CD14-positive monocyte (primary cell): ENCODE results near the gene SMG6. TPM values are rescaled to one million over a fixed set of nuclear protein-coding genes. Genes with fewer than 3 reads are reported as not detected.

Source experiments
- DNase-seq, 3 donors: peaks; one replicate each; pipeline ENCODE4 v3.0.0-alpha.2; 2011 to 2022
- H2AFZ ChIP-seq: 2 replicates; pipeline ENCODE4 v1.6.0; 2012; ENCODE audit warnings: mild to moderate bottlenecking, low read depth, low read length, inconsistent platforms; ENCODE audit not compliant: insufficient read depth, poor library complexity, severe bottlenecking
- H3K27ac ChIP-seq, 2 donors: 1 replicate in 1 of 2; 2 replicates in 1 of 2; pipeline ENCODE4 v1.5.1; 2012 to 2013; ENCODE audit warnings: low read length in 2 of 2, control low read depth in 1 of 2, inconsistent platforms in 1 of 2, low read depth in 1 of 2, mild to moderate bottlenecking in 1 of 2
- H3K27me3 ChIP-seq, 2 donors: one replicate each; pipeline versions ENCODE4 v1.6.0 to v1.6.1; 2011 to 2013; ENCODE audit warnings: low read length in 2 of 2; ENCODE audit not compliant: control insufficient read depth in 2 of 2, insufficient read depth in 2 of 2
- H3K36me3 ChIP-seq, 2 donors: replicated peaks in 1 of 2; 1 replicate in 1 of 2; 2 replicates in 1 of 2; pipeline versions ENCODE4 v1.5.1 to v1.6.1; 2012 to 2013; ENCODE audit warnings: low read length in 2 of 2, control low read depth in 1 of 2, inconsistent platforms in 1 of 2, mild to moderate bottlenecking in 1 of 2; ENCODE audit not compliant: insufficient read depth in 2 of 2, control insufficient read depth in 1 of 2
- H3K4me1 ChIP-seq, 2 donors: 1 replicate in 1 of 2; 2 replicates in 1 of 2; pipeline versions ENCODE4 v1.5.1 to v1.6.1; 2012 to 2013; ENCODE audit warnings: low read length in 2 of 2, control low read depth in 1 of 2, inconsistent platforms in 1 of 2, mild to moderate bottlenecking in 1 of 2, moderate library complexity in 1 of 2; ENCODE audit not compliant: insufficient read depth in 2 of 2, control insufficient read depth in 1 of 2
- H3K4me2 ChIP-seq: replicated peaks from 2 replicates; pipeline ENCODE3; 2012; ENCODE audit warnings: low read length, moderate library complexity, mild to moderate bottlenecking; ENCODE audit not compliant: poor library complexity, severe bottlenecking; ENCODE audit errors: extremely low read depth
- H3K4me3 ChIP-seq, 3 experiments: fragments of 200-600 bp in 1 of 3; sonication (generic) in 1 of 3; replicated peaks in 1 of 3; 1 replicate in 2 of 3; 2 replicates in 1 of 3; pipeline ENCODE4 v1.5.1; 2011 to 2013; ENCODE audit warnings: low read length in 3 of 3, mild to moderate bottlenecking in 3 of 3, control low read depth in 2 of 3, low read depth in 2 of 3, inconsistent platforms in 1 of 3, moderate library complexity in 1 of 3
- H3K79me2 ChIP-seq: 2 replicates; pipeline ENCODE4 v1.6.0; 2012; ENCODE audit warnings: mild to moderate bottlenecking, control low read depth, inconsistent platforms, low read length, moderate library complexity; ENCODE audit not compliant: insufficient read depth
- H3K9ac ChIP-seq: 2 replicates; pipeline ENCODE4 v1.6.0; 2017; ENCODE audit warnings: low read length, mild to moderate bottlenecking; ENCODE audit not compliant: insufficient read depth, poor library complexity, severe bottlenecking
- H3K9me3 ChIP-seq, 2 donors: replicated peaks in 1 of 2; 1 replicate in 1 of 2; 2 replicates in 1 of 2; pipeline versions ENCODE4 v1.5.1 to v1.6.1; 2012 to 2013; ENCODE audit warnings: low read length in 2 of 2, control low read depth in 1 of 2; ENCODE audit not compliant: control insufficient read depth in 1 of 2, insufficient read depth in 1 of 2
- H4K20me1 ChIP-seq: 2 replicates; pipeline ENCODE4 v1.6.0; 2012; ENCODE audit warnings: mild to moderate bottlenecking, low read length, control low read depth, moderate library complexity; ENCODE audit not compliant: insufficient read depth
- H3K27ac Mint-ChIP-seq, 7 donors: one replicate each; pipeline ENCODE4 v1.8.0; 2020; ENCODE audit warnings: mild to moderate bottlenecking in 7 of 7, mixed read lengths in 7 of 7, moderate library complexity in 6 of 7, inconsistent platforms in 2 of 7
- H3K27me3 Mint-ChIP-seq, 3 donors: one replicate each; pipeline ENCODE4 v1.8.0; 2021 to 2022; ENCODE audit warnings: low read depth in 3 of 3, mild to moderate bottlenecking in 3 of 3, mixed read lengths in 3 of 3, moderate library complexity in 3 of 3, inconsistent platforms in 1 of 3
- H3K36me3 Mint-ChIP-seq, 2 donors: one replicate each; pipeline ENCODE4 v1.8.0; 2020; ENCODE audit warnings: mixed read lengths in 2 of 2, inconsistent platforms in 1 of 2, mild to moderate bottlenecking in 1 of 2
- H3K4me1 Mint-ChIP-seq: one replicate; pipeline ENCODE4 v1.8.0; 2020; ENCODE audit warnings: mild to moderate bottlenecking, mixed read lengths
- H3K4me3 Mint-ChIP-seq, 2 donors: one replicate each; pipeline ENCODE4 v1.8.0; 2020; ENCODE audit warnings: mild to moderate bottlenecking in 2 of 2, mixed read lengths in 2 of 2, moderate library complexity in 1 of 2
- H3K9me3 Mint-ChIP-seq, 7 donors: one replicate each; pipeline ENCODE4 v1.8.0; 2020 to 2022; ENCODE audit warnings: mixed read lengths in 7 of 7, mild to moderate bottlenecking in 6 of 7, moderate library complexity in 6 of 7, inconsistent platforms in 2 of 7
- WGBS: methylation state at CpG from one replicate; pipeline ENCODE4 v1.1.5; 2013; ENCODE audit warnings: missing lambda C conversion rate; ENCODE audit not compliant: insufficient coverage; 5-methylcytosine and 5-hydroxymethylcytosine counted together
- intact Hi-C, 2 donors: fragments of 100-400 bp; cut with micrococcal nuclease; formaldehyde crosslinking; loops; one replicate each; pipeline versions ENCODE4 v1.15.0 to v1.15.1; 2023
- polyA plus RNA-seq, 3 donors: library from polyadenylated mRNA; depleted of rRNA in 1 of 3; unstranded in 2 of 3; stranded (reverse) in 1 of 3; fragments of 300-500 nt in 2 of 3; fragments of >200 nt in 1 of 3; fragmentation: Illumina TruSeq in 2 of 3; gene quantifications; 1 replicate in 2 of 3; 2 replicates in 1 of 3; pipeline ENCODE4 v1.2.3, GENCODE V29; 2012 to 2021
- TF ChIP-seq, protein P1 (sequence below): fragments of 200-600 bp; IDR thresholded peaks from one replicate; pipeline ENCODE4 v1.8.0; 2022; ENCODE audit warnings: antibody characterized with exemption, mild to moderate bottlenecking

Gene SMG6
- polyA plus RNA-seq, 3 donors, result 0.67 to 7.1 (median 1.1) TPM

DNA sequence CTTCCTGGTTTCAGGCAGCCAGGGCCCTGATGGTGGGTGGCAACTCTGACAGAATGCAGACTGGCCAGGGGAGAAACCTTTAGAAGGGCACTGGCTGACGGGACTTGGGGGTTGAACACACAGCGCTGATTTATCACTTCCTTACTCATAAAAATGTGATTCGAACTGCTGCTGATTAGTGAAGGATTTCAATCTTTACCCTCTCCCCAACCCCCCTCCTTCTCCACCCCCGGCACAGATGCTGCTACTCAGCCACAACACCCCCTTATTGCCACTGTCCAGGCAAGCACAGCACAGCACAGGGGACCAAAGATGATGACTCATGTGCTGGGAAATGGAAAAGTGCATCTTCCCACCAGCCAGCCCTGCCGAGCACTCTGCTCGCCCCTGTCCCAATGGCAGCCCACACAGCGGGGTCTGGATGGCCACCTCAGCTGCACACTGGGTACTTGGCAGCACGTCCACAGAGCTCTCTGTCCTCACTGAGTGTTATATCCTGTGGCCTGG lies 70.1 kb downstream of the SMG6 start:
- Mint-ChIP-seq H3K36me3 (peaks cover 59 to 67% of the 10 kb centered on the region in 2 donors), H3K4me1 (no peaks in the 10 kb centered on the region)
- peaks cover 15 to 65% of the 10 kb centered on the region in 2 donors for H3K36me3 ChIP-seq

DNA sequence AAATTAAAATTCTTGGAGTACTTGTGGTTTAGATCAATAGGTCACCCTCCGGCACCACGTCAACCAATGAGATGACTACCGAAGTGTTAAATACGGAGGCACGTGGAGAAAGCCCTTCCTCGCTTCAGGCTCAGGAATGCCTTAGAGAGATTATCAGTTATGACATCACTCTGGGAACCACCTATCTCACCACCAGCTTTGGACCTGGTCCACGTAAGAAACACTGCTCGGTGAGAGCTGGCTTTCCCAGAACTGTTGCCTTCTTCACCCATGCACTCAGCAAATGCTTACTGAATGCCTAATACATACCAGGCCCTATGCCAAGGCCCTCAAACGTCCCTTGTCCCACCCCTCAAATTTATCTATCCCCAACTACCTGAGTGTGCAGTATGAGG lies 71.3 kb downstream of the SMG6 start:
- Histone ChIP-seq H3K27ac (no peak overlapping the region), H3K36me3 (peaks cover 13 to 53% of the 10 kb centered on the region in 2 donors), H3K9ac (no peak overlapping the region), H4K20me1 (peaks cover 13% of the 10 kb centered on the region), H2AFZ (no peak overlapping the region), H3K4me2 (no peak overlapping the region), H3K4me3 (no peak overlapping the region), H3K79me2 (no peaks in the 10 kb centered on the region), H3K9me3 (no peaks in the 10 kb centered on the region), H3K4me1 (no peaks in the 10 kb centered on the region), H3K27me3 (no peaks in the 10 kb centered on the region)
- Mint-ChIP-seq H3K36me3 (peaks cover 55 to 64% of the 10 kb centered on the region in 2 donors), H3K4me1 (no peaks in the 10 kb centered on the region), H3K27ac (no peak overlapping the region), H3K4me3 (no peak overlapping the region), H3K27me3 (peaks cover 0 to 3% (median 0%) of the 10 kb centered on the region in 3 donors), H3K9me3 (no peaks in the 10 kb centered on the region)
- DNase-seq, result no peak
- intact Hi-C loops, result no loop called here
- 99% methylated on average over 8 of the region's 9 CpGs for WGBS
- TF ChIP-seq, protein P1, sequence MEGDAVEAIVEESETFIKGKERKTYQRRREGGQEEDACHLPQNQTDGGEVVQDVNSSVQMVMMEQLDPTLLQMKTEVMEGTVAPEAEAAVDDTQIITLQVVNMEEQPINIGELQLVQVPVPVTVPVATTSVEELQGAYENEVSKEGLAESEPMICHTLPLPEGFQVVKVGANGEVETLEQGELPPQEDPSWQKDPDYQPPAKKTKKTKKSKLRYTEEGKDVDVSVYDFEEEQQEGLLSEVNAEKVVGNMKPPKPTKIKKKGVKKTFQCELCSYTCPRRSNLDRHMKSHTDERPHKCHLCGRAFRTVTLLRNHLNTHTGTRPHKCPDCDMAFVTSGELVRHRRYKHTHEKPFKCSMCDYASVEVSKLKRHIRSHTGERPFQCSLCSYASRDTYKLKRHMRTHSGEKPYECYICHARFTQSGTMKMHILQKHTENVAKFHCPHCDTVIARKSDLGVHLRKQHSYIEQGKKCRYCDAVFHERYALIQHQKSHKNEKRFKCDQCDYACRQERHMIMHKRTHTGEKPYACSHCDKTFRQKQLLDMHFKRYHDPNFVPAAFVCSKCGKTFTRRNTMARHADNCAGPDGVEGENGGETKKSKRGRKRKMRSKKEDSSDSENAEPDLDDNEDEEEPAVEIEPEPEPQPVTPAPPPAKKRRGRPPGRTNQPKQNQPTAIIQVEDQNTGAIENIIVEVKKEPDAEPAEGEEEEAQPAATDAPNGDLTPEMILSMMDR, result no peak

More for the DNA sequence above, 70.1 kb downstream of the SMG6 start:
- Mint-ChIP-seq H3K9me3 (no peaks in the 10 kb centered on the region), H3K27ac (no peak overlapping the region), H3K4me3 (no peak overlapping the region), H3K27me3 (peaks cover 0 to 4% (median 0%) of the 10 kb centered on the region in 3 donors)
- TF ChIP-seq, protein P1, result no peak
- Histone ChIP-seq H3K4me2 (no peak overlapping the region), H3K27ac (no peak overlapping the region), H3K79me2 (no peaks in the 10 kb centered on the region), H3K4me3 (no peak overlapping the region), H4K20me1 (peaks cover 13% of the 10 kb centered on the region), H3K9ac (no peak overlapping the region), H3K27me3 (no peaks in the 10 kb centered on the region), H3K4me1 (no peaks in the 10 kb centered on the region), H3K9me3 (no peaks in the 10 kb centered on the region), H2AFZ (no peak overlapping the region)
- intact Hi-C loops, result no loop called here
- 95% methylated on average over 4 of the region's 8 CpGs for WGBS
- no peak for DNase-seq
